Measurements from ENCODE around the gene PDE8A.

PDE8A gene

GRCh38 chr15:85029221-85029620 lies 47.6 kb downstream of the PDE8A start:
- FAIRE-seq, result no peak
- no peak for DNase-seq (ENCODE audit: insufficient read length, low spot score)

- DNase-seq (ENCODE audit: insufficient read length, low spot score) (no peak), FAIRE-seq (peak; percentile 73)
Measured at GRCh38 chr15:85030301-85030929, 48.8 kb downstream of the PDE8A start.

GRCh38 chr15:85031086-85031943 lies 49.7 kb downstream of the PDE8A start:
- FAIRE-seq, result no peak

GRCh38 chr15:85031944-85032558 lies 50.4 kb downstream of the PDE8A start:
- DNase-seq (ENCODE audit: insufficient read length, low spot score) (no peak), FAIRE-seq (no peak)

More at GRCh38 chr15:85031086-85031943, 49.7 kb downstream of the PDE8A start:
- no peak for DNase-seq (ENCODE audit: insufficient read length, low spot score)

- DNase-seq (ENCODE audit: insufficient read length, low spot score) (no peak), FAIRE-seq (peak; percentile 58)
Measured at GRCh38 chr15:85033148-85033547, 51.5 kb downstream of the PDE8A start.

- FAIRE-seq (no peak), DNase-seq (ENCODE audit: insufficient read length, low spot score) (no peak)
Measured at GRCh38 chr15:85034276-85034675, 52.6 kb downstream of the PDE8A start.

GRCh38 chr15:85035980-85036379 lies 54.3 kb downstream of the PDE8A start:
- DNase-seq (ENCODE audit: insufficient read length, low spot score), result no peak
- peak; percentile 21 for FAIRE-seq

GRCh38 chr15:85036716-85037115 lies 55.1 kb downstream of the PDE8A start:
- DNase-seq (ENCODE audit: insufficient read length, low spot score), result no peak
- FAIRE-seq, result peak; percentile 49

- no peak for FAIRE-seq
- DNase-seq (ENCODE audit: insufficient read length, low spot score), result no peak
Measured at GRCh38 chr15:85037641-85038040, 56.0 kb downstream of the PDE8A start.

GRCh38 chr15:85041230-85041629 lies 59.6 kb downstream of the PDE8A start:
- DNase-seq (ENCODE audit: insufficient read length, low spot score), result no peak
- no peak for FAIRE-seq

GRCh38 chr15:85044251-85044853 lies 62.7 kb downstream of the PDE8A start:
- FAIRE-seq (peak; percentile 84), DNase-seq (ENCODE audit: insufficient read length, low spot score) (no peak)

- DNase-seq (ENCODE audit: insufficient read length, low spot score) (no peak), FAIRE-seq (no peak)
Measured at GRCh38 chr15:85044894-85045293, 63.2 kb downstream of the PDE8A start.

- FAIRE-seq (no peak), DNase-seq (ENCODE audit: insufficient read length, low spot score) (no peak)
Measured at GRCh38 chr15:85045615-85046014, 64.0 kb downstream of the PDE8A start.

GRCh38 chr15:85047271-85047948 lies 65.8 kb downstream of the PDE8A start:
- DNase-seq (ENCODE audit: insufficient read length, low spot score) (no peak), FAIRE-seq (no peak)

- no peak for FAIRE-seq
Measured at GRCh38 chr15:85048430-85048829, 66.8 kb downstream of the PDE8A start.

GRCh38 chr15:85049805-85050204 lies 68.1 kb downstream of the PDE8A start:
- no peak for FAIRE-seq
- no peak for DNase-seq (ENCODE audit: insufficient read length, low spot score)

More at GRCh38 chr15:85048430-85048829, 66.8 kb downstream of the PDE8A start:
- no peak for DNase-seq (ENCODE audit: insufficient read length, low spot score)

- FAIRE-seq (no peak), DNase-seq (ENCODE audit: insufficient read length, low spot score) (no peak)
Measured at GRCh38 chr15:85059734-85060133, 78.1 kb downstream of the PDE8A start.

GRCh38 chr15:85062560-85062959 lies 80.9 kb downstream of the PDE8A start:
- FAIRE-seq, result no peak
- no peak for DNase-seq (ENCODE audit: insufficient read length, low spot score)

GRCh38 chr15:85063088-85063487 lies 81.4 kb downstream of the PDE8A start:
- FAIRE-seq (no peak), DNase-seq (ENCODE audit: insufficient read length, low spot score) (no peak)

GRCh38 chr15:85063522-85064079 lies 81.9 kb downstream of the PDE8A start:
- FAIRE-seq (no peak), DNase-seq (ENCODE audit: insufficient read length, low spot score) (no peak)

All from GM19239 (cell line).